ENCODE results near the gene F12.

- TF ChIP-seq POLR2AphosphoS5 (IDR thresholded peaks at IDR 0.05; ENCODE audit: insufficient read depth, low read depth, low read length) (no peak), CTCF (IDR thresholded peaks at IDR 0.05; ENCODE audit: extremely low read depth in 1 of 2, insufficient read depth in 1 of 2, low read depth in 1 of 2, low read length in 2 of 2) (no peak), POLR2A (IDR thresholded peaks at IDR 0.05; ENCODE audit: low read depth, low read length) (no peak)
These were observed 56.3 kb downstream of the F12 start for GRCh38 chr5:177353093-177353492.
